ENCODE measurements around the gene HOXC13.

DNA sequence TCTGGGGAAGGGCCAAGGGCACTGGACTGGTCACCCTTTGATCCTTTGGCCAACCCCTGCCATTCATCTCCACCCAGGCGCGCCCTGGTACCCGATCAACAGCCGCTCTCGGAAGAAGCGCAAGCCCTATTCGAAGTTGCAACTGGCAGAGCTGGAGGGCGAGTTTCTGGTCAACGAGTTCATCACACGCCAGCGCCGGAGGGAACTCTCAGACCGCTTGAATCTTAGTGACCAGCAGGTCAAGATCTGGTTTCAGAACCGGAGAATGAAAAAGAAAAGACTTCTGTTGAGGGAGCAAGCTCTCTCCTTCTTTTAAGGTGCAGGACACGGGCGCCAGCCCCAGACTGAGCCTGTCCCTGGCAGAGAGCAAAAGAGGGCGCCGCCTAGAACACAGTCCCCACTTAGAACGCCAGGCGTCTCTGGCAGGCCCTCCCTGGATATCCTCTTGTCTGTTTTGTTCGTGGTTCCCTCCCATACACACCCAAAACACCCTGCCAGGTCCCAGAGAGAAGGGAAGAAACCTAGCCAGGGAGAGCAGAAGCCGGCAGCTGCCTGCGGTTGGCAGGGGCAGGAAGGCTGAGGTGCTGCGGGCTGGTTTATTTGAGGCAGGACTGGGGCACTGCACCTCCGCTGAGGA lies 17.7 kb downstream of the HOXC13 start:
- TF ChIP-seq, protein P1, sequence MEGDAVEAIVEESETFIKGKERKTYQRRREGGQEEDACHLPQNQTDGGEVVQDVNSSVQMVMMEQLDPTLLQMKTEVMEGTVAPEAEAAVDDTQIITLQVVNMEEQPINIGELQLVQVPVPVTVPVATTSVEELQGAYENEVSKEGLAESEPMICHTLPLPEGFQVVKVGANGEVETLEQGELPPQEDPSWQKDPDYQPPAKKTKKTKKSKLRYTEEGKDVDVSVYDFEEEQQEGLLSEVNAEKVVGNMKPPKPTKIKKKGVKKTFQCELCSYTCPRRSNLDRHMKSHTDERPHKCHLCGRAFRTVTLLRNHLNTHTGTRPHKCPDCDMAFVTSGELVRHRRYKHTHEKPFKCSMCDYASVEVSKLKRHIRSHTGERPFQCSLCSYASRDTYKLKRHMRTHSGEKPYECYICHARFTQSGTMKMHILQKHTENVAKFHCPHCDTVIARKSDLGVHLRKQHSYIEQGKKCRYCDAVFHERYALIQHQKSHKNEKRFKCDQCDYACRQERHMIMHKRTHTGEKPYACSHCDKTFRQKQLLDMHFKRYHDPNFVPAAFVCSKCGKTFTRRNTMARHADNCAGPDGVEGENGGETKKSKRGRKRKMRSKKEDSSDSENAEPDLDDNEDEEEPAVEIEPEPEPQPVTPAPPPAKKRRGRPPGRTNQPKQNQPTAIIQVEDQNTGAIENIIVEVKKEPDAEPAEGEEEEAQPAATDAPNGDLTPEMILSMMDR (IDR thresholded peaks at IDR 0.05), result no peak
- no peak for TF ChIP-seq POLR2AphosphoS5 (IDR thresholded peaks at IDR 0.05)
- TF ChIP-seq EP300 (IDR thresholded peaks at IDR 0.05), result no peak
- TF ChIP-seq POLR2A (IDR thresholded peaks at IDR 0.05; ENCODE audit: low read depth), result no peak
